ENCODE results near the gene GSN. TPM values are rescaled to one million over a fixed set of nuclear protein-coding genes. Genes with fewer than 3 reads are reported as not detected.

GSN gene
- total and polyA plus RNA-seq, 7 donors, result 140 to 490 (median 210) TPM

GRCh38 chr9:121277518-121278295 is 9.7 kb downstream of the GSN start:
- no peaks in the 10 kb centered on the region for H3K27me3 ChIP-seq (ENCODE audit: insufficient read depth in 3 of 3, low read length in 2 of 3)

GRCh38 chr9:121278477-121279261 is 10.7 kb downstream of the GSN start:
- intact Hi-C loops (cut with DNase I), result no loop called here
- Histone ChIP-seq H3K36me3 (ENCODE audit: insufficient read depth in 1 of 2, low read depth in 1 of 2) (no peaks in the 10 kb centered on the region), H3K4me1 (peaks cover 56% of the 10 kb centered on the region), H3K27me3 (ENCODE audit: insufficient read depth in 3 of 3, low read length in 2 of 3) (no peaks in the 10 kb centered on the region), H3K4me3 (no peak overlapping the region), H3K9me3 (no peaks in the 10 kb centered on the region), H3K27ac (peak overlapping the region; percentile 71)
- 18 to 24% (median 18%) methylated on average over 13 of the region's 13 CpGs for WGBS, 3 donors
- ATAC-seq (peak; percentile 64 to 79 (median 72)), DNase-seq (peak; percentile 56 to 73)
- TF ChIP-seq CTCF (IDR thresholded peaks at IDR 0.05), result peak; percentile 66

More at GRCh38 chr9:121277518-121278295, 9.7 kb downstream of the GSN start:
- H3K4me3 ChIP-seq, result no peak overlapping the region
- TF ChIP-seq CTCF (IDR thresholded peaks at IDR 0.05), result no peak
- H3K27ac ChIP-seq, result peak overlapping the region; percentile 71
- intact Hi-C loops (cut with DNase I), result no loop called here
- peaks cover 56% of the 10 kb centered on the region for H3K4me1 ChIP-seq
- DNase-seq (no peak), ATAC-seq (no peak)
- H3K9me3 ChIP-seq, result no peaks in the 10 kb centered on the region
- no peaks in the 10 kb centered on the region for H3K36me3 ChIP-seq (ENCODE audit: insufficient read depth in 1 of 2, low read depth in 1 of 2)
- WGBS, 3 donors, result 74 to 82% (median 79%) methylated on average over 4 of the region's 4 CpGs

GRCh38 chr9:121279776-121280388 is 11.9 kb downstream of the GSN start:
- 72 to 83% (median 74%) methylated on average over 11 of the region's 11 CpGs for WGBS, 3 donors
- no peak overlapping the region for H3K4me3 ChIP-seq
- intact Hi-C loops (cut with DNase I), result no loop called here
- peaks cover 62% of the 10 kb centered on the region for H3K4me1 ChIP-seq
- no peaks in the 10 kb centered on the region for H3K9me3 ChIP-seq
- DNase-seq (peak in 1 of 2 donors; percentile 32), ATAC-seq (no peak)
- H3K27ac ChIP-seq, result peak overlapping the region; percentile 20
- H3K27me3 ChIP-seq (ENCODE audit: insufficient read depth in 3 of 3, low read length in 2 of 3), result no peaks in the 10 kb centered on the region
- no peaks in the 10 kb centered on the region for H3K36me3 ChIP-seq (ENCODE audit: insufficient read depth in 1 of 2, low read depth in 1 of 2)
- no peak for TF ChIP-seq CTCF (IDR thresholded peaks at IDR 0.05)

- 75 to 79% (median 76%) methylated on average over 11 of the region's 11 CpGs for WGBS, 3 donors
- Histone ChIP-seq H3K4me1 (peaks cover 72% of the 10 kb centered on the region), H3K9me3 (no peaks in the 10 kb centered on the region), H3K36me3 (ENCODE audit: insufficient read depth in 1 of 2, low read depth in 1 of 2) (no peaks in the 10 kb centered on the region), H3K27me3 (ENCODE audit: insufficient read depth in 3 of 3, low read length in 2 of 3) (no peaks in the 10 kb centered on the region), H3K27ac (peak overlapping the region; percentile 96), H3K4me3 (no peak overlapping the region)
- intact Hi-C loops (cut with DNase I), result no loop called here
- no peak for TF ChIP-seq CTCF (IDR thresholded peaks at IDR 0.05)
- DNase-seq (no peak), ATAC-seq (no peak)
These were observed 13.0 kb downstream of the GSN start for GRCh38 chr9:121280715-121281613.
